HG03432 (cell line): ENCODE results near the gene EIPR1.
A peak's percentile ranks its signal among the peaks of the same experiment; 100 is the strongest.
"Not testable (repeated sequence)": the region's sequence is repeated elsewhere in the genome, so short reads cannot be mapped to it uniquely, and the experiment has no call there.

Source experiments
- ATAC-seq: cut with Tn5 transposase; IDR thresholded peaks from one replicate; pipeline ENCODE4 v1.9.1; 2021; ENCODE audit warnings: mild to moderate bottlenecking, moderate library complexity; ENCODE audit not compliant: unreplicated experiment

Gene EIPR1

DNA sequence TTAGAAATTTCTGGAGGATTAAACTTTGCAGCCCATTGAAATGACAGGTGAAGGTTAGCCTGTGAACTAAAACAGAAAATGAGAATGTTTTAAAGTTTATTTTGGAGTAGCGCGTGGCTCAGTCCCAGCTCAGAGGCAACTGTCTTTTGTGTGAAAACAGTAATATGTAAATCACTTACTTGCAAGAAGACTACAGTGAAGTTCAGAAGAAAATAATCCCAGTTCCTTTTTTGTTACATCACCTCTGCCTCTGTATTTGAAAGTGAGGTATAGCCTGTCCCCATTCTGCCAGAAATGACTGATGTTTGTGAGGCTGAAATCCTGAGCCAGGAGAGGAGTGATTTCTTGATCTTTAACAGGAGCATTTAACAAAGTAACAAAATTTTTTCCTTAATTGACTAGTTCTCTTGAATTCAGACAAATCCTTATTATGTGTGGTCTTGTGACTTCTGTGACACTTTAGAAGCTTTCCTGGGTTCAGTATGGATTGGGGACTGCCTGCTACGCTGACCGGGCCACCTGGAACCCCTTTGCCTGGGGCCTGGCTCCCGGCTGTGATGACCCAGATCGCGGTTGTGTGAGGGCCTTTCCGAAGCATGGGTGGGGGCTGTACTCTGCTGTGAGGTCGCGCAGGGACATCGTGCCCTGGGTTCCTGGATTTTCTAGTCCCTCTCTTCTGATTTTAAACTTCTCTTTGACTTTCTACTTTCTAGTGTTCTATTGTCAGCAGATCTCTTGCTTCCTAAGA, 26.1 kb upstream of the EIPR1 start:
- peak; percentile 99 for ATAC-seq

DNA sequence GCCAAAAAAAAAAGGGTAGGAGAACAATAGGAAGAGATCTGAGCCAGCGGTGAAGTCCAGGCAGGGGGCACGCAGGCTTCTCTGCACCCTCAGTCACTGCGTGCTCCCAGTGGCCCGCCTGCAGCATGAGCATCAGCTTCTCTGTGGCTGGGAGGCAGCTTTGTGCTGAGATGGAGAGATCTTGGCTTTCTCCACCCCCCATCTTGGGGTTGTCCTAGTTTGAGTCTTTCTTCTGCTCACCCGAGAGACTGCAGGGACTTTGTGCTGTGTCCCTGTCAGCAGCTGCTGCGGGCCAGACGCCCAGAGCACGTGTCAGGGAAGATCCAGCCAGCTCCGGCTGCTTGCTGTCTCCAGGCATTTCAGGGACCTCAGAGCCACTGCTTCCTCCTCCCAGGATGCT, 22.2 kb upstream of the EIPR1 start:
- ATAC-seq: no peak

DNA sequence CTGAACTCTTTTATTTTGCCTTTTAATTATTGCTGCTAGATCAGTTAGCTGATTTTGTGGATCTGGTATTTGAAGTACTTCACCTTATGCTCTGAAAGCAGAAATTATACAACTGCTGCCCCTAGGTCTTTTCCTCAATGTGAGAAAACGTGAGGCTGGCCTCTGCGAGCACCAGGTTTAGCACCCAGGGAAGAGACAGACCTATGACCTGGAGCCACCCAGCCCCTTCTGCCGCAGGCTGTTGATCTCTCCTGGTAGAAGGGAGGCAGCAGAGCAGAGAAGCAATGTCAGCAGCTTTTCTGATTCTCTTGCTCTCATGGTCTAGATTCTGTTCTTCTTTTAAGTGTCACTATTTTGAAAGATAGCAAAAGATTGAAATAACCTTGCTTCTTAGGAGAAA, 21.8 kb upstream of the EIPR1 start:
- ATAC-seq: no peak

DNA sequence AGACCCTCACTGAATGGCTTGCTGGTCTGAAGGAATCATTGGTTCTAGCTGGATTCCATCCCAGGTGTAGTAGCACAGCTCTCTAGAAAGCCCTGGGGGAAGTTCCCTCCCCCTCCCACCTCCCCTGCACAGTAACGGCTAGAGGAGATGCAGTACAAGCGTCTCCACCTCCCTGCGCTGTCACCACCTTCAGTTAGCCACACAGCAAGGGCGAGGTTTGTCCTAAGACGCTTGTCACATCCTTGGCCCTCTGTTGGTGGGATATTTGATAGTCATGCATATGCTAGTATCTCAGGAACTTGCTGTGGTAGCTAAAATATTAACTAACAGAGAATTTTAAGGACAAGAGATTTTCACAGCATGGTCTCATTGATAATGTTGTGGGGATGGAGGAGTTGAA, 21.2 kb upstream of the EIPR1 start:
- no peak for ATAC-seq

DNA sequence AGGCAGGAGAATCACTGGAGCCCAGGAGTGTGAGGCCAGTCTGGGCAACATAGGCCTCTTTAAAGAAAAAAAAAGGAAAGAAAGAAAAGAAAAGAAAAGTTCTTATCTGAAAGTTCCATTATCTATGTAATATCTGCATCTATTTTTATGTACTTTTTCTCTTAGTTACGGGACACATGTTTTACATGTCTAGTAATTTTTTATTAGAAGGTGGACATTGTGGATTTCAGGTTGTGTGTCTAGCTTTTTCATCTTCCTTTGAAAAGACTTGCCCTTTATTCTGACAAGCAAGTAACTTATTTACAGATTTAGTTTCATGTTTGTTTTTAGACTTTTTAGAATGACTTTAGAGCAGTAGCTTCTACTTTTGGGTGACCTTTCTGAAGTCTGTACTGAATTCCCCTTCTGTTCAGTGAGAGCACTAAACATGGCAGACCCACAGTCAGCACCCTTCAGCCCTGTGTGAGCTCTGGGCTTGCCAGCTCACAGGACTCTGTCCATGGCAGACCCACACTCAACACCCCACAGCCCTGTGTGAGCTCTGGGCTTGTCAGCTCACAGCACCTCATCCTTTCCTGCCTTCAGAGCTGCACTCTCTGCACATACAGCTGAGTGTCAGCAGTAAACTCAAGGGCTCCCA, 19.4 kb upstream of the EIPR1 start:
- peak; percentile 59 for ATAC-seq

DNA sequence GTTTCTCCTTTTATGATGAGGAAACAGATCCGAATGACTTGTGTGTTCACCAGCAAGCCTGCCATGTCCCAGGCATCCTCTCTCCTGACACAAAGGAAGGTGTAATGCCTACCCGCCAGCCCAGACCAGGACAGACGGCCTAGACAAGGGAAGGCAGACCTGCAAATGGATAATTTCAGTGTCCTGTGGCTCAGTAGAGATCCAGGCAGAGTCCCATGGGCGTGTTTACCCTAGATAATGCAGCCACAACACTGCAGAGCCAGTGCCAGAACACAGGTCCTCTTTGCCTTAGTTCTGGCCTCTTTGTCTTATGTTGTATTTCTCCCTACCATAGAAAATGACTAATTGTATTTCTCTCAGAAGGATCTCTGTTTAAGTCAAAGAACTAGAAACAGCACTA, 14.6 kb upstream of the EIPR1 start:
- ATAC-seq: no peak

DNA sequence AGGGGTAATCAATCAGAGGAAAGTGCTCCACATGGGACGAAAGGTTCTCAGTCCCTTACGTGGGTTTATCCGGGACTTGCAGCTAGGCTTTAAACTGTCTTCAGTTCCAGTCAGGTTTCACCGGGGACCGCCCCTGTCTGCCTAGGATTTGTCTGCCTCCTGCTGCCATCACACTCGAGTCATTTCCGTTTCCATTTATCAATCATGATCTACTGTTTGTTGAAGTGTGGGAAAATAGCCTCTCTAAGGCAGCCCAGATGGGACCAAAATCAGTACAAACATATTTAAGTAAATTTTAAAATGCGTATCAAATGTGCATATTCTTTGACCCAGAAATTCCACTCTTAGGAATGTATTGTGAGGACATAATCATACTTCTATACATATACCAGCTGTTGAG, 12.4 kb upstream of the EIPR1 start:
- ATAC-seq: no peak

DNA sequence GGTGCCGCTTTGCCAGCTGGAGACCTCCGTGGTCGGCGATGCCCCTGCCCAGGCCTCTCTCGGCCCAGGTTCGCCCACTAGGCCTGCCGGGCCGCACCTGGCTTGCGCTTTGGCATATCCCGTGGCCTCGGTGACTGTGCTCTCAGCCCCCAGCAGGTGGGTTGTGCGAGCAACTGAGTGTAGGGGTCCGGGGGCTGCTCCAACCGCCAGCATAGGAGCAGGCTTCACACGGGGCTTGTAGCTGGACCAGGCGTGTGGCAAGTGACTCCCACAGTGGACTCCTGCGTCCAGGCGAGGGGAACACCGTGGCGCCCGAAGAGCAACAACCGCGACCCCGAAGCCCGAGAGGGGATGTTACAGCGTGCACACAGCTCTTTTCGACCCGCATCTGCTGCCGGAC, 11.6 kb upstream of the EIPR1 start:
- no peak for ATAC-seq

DNA sequence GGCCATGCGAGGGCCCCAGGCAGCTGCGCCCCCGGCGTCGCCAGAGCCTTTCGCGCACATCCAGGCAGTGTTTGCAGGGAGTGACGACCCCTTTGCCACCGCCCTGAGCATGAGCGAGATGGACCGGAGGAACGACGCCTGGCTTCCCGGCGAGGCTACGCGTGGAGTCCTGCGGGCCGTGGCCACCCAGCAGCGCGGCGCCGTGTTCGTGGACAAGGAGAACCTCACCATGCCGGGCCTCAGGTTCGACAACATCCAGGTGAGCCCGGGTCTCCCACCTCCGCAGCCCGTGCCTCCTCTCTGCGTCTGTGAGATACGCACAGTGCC, 10.8 kb upstream of the EIPR1 start:
- no peak for ATAC-seq

DNA sequence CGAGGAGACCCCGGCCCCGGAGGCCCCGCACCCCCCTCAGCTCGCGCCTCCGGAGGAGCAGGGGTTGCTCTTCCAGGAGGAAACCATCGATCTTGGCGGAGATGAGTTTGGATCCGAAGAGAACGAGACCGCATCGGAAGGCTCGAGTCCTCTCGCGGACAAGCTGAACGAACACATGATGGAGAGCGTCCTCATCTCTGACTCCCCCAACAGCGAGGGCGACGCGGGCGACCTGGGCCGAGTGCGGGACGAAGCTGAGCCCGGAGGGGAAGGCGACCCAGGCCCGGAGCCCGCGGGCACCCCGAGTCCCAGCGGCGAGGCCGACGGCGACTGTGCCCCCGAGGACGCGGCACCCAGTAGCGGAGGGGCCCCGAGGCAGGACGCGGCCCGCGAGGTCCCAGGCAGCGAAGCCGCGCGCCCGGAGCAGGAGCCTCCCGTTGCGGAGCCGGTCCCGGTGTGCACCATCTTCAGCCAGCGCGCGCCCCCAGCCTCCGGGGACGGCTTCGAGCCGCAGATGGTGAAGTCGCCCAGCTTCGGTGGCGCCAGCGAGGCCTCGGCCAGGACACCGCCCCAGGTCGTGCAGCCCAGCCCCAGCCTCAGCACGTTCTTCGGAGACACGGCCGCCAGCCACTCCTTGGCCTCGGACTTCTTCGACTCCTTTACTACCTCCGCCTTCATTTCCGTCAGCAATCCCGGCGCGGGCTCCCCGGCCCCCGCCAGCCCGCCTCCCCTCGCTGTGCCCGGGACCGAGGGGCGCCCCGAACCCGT, 10.2 kb upstream of the EIPR1 start:
- ATAC-seq: no peak

DNA sequence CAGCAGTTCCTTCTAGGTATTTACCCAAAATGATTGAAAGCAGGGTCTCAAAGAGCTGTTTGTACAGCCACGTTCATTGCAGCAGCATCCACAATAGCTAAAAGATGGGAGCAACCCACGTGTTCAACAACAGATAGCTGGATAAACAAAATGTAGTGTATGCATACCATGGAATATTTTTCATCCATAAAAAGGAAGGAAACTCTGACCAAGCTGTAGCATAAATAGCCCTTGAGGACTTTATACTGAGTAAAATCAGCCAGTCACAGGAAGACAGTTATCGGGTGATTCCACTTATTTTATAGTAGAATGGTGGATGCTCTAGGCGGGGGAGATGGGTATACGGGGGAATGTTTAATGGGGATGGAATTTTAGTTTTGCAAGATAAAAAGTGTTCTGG, 9.4 kb upstream of the EIPR1 start:
- ATAC-seq: no peak

DNA sequence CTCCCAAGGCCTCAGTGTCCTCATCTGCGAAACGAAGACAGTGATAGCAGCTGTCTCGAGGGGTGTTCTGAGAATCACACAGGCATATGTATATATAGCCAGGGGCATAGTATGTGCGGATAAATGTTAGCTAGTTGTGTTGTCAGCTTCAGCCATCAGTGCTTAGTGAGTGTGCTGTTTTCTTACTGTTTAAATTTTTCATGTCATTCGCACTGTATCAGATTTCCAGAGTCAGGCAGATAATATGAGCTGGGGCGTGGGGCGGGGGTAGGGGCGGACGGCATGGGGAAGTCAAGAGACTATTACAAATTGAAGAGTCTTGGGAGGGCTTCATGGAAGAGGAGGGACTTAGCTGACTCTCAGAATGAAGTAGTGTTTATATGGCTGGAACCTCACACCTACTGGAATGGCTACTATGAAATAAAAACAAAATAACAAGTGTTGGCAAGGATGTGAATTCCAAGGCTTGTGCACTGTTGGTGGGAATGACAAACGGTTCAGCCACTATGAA, 8.9 kb upstream of the EIPR1 start:
- ATAC-seq: no peak

DNA sequence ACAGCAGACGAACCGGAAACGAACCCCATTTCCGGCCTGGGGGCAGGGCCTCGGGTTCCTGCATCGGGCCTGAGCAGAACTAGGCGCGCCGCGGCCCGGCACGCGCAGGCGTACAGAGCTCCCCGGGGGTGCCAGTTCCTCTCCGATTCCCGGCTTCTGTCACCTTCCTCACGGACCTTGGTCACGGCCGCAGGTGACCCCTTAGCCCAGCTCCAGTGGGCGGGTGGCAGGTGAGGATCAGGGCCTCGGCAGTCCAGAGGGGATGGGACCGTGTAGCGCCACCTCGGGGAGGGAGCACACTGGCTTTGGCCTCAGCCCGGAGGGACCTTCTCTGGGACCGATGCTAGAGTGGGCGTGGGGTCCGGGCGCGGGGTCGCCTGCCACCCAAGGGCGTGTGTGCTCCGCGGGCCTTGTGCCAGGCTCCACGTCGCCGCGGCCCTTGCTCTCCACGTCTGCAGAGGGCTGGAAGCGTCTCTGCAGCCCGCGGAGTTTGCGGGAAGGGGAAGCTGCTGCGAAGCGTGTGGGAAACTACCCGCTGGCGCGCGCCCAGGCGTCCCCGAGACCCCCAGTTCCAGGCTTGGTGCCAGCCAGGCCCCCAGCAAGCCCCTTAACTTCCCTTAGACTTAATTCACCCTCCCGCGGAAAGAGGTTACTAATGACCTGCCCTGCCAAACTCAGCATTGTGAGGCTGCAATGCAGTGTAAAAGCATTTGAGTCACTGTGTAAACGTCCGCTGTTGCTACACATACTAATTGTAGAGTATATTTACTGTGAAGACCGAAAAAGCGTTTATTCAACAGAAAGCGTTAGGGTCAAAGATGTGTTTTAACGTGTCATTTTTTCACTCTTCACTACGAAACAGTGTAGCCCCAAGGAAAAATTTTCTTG, 2.3 kb upstream of the EIPR1 start, which contains the start of gene TRAPPC12:
TRAPPC12 (plus strand) TSS at position 48 of the 888 bp plus-strand sequence. CDS start 7,930 bp downstream, outside the sequence.
- peak; percentile 78 for ATAC-seq

DNA sequence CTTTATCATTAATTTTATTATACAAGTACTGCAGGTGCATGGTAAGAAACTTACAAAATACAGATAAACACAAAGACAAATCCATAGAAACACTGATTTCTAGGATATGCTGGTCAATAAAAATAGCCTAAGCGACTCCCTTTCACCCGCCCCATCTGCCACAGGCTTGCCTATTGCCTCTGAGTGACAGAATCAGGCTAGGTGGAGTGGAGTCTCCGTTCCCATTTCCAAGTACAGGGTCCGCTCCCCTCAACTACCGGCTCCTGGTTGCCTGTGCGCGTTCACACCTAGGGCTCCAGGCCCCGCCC, 1.7 kb upstream of the EIPR1 start:
- ATAC-seq: no peak

DNA sequence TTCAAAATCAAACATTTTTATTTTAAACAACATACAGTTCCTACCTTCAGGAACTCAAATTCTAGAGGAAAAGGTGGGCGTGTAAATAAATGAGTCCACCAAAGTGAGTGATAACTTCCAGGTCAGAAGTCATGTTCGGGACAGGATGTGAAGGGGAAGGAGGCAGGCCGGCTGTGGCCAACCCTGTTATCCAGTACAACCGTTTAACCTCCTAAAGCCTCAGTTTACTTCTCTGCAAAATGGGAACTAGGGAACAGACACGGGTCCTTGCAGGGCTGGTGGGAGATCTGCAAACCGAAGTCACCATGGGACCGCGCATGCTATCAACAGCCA, 373 bp downstream of the EIPR1 start:
- peak; percentile 22 for ATAC-seq

DNA sequence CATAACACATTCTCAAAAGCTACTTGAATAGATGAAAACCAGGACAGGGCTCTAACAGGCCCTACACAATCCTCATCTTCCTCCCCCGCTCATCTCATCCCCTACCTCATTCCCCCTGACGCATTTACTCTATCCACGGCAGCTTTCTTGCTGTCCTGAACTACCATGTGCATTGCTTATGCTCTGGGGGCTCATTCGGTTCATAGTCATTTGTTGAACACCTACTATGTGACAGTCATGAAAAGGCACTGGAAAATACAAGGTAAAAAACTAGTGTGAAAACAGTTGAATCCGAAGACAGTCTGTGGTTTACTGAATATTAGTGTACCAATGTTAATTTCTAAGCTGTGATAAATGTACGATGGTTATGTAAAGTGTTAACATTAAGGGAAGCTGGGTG, 797 bp downstream of the EIPR1 start:
- no peak for ATAC-seq

DNA sequence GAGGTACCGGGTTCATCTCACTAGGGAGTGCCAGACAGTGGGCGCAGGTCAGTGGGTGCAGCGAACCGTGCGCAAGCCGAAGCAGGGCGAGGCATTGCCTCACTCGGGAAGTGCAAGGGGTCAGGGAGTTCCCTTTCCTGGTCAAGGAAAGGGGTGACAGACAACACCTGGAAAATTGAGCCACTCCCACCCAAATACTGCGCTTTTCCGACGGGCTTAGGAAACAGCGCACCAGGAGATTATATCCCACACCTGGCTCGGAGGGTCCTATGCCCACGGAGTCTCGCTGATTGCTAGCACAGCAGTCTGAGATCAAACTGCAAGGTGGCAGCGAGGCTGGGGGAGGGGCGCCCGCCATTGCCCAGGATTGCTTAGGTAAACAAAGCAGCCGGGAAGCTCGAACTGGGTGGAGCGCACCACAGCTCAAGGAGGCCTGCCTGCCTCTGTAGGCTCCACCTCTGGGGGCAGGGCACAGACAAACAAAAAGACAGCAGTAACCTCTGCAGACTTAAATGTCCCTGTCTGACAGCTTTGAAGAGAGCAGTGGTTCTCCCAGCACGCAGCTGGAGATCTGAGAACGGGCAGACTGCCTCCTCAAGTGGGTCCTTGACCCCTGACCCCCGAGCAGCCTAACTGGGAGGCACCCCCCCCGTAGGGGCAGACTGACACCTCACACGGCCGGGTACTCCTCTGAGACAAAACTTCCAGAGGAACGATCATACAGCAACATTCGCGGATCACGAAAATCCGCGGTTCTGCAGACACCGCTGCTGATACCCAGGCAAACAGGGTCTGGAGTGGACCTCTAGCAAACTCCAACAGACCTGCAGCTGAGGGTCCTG, 8.1 kb downstream of the EIPR1 start:
- ATAC-seq: not testable (repeated sequence)

DNA sequence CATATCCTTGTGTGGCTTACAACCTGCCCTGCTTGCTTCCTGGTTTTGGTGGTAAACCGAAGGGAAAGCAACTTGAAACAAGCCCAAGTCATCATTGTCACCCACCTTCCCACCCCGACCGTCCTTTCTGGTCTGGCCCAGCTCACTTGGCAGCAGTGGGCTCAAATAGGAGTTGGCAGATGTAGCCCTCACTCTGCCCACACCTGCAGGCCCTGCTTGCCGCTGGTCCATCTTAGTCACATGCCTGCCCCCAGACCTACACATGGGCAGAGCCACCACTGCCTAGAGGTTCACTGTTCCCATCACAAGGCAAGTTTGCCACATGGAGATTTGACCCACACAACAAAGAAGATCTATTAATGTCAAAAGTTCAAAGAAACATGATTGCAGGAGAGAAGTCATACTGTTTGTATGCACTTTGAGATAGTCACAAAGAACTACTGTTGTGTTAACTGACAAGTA, 9.3 kb downstream of the EIPR1 start:
- ATAC-seq: no peak

DNA sequence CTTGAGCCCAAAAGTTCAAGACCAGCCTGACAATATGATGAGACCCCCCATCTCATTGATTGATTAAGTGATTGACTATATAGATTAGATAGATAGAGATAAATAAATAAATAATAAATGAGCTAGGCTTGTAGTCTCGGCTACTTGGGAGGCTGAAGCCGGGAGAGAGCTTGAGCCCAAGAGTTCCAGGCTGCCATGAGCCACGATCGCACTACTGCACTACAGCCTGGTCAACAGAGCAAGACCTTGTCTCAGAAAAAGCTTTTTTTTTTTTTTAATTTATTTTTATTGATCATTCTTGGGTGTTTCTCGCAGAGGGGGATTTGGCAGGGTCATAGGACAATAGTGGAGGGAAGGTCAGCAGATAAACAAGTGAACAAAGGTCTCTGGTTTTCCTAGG, 12.4 kb downstream of the EIPR1 start:
- ATAC-seq: no peak
